Islet of Langerhans (tissue), 1 donor: ENCODE results near the gene PPP1R10.

Source experiments
- FAIRE-seq: peaks from one replicate; lab custom pipeline; 2011; peaks lifted over from hg19 to GRCh38; lab: Jason Lieb, UNC

PPP1R10 gene

GRCh38 chr6:30555816-30556065, 61.3 kb downstream of the PPP1R10 start:
- FAIRE-seq: no peak

DNA sequence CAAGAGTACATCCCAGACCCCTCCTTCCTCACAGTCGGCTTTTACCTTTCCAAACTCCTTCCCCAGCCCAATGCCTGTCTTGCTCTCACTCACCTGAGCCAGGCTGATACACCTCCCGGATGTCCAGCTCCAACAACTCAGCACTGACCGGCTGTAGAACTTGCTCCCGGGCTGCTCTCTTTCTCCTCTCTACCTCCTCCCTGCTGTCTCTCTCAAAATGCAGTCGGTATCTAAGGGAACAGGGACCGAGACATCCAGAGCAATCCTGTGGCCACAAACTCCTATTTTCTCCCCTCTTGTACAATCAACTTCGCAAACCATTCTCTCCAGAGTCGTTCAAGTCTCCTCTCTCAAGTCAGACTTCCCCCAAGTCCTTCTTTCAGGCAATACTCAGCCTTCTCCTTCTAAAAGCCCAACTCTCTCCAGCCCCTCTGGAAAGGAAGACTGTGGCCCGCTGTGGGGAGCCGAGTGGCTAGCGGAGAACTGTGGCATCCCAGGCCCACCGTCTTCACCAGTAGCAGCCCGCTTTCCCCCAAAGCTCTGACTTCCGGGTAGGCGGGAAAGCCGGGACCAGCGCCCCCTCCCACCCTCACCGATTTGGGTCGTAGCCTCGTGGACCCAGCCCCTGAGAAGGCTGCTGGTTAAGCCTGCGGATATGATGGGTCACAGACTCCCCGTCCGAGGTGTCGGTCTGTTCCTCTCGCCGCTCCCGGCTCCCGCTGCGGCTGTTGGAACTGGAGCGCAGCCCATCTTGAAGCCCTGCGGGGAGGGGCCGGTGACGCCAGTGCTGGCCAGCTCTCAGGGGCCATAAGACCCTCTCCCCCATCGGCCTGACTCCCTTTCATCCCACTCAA, 61.9 kb downstream of the PPP1R10 start:
- FAIRE-seq: no peak

- FAIRE-seq: no peak
Measured at GRCh38 chr6:30554404-30554803, 62.6 kb downstream of the PPP1R10 start.
